Cardiac fibroblast (primary cell): ENCODE results near the gene LPP.

Experiments used
- DNase-seq, 2 donors: peaks; one replicate each; pipeline versions ENCODE4 v3.0.0 to v3.0.0-alpha.2; 2010; ENCODE audit warnings: low read depth in 2 of 2
- H3K4me3 ChIP-seq, 2 donors: replicated peaks in 1 of 2; 1 replicate in 1 of 2; 2 replicates in 1 of 2; pipeline ENCODE4 v1.5.1; 2011; ENCODE audit warnings: low read depth in 2 of 2, low read length in 2 of 2, mild to moderate bottlenecking in 2 of 2, moderate library complexity in 1 of 2
- TF ChIP-seq, protein P1 (sequence below): IDR thresholded peaks from one replicate; pipeline ENCODE4 v1.5.1; 2011; ENCODE audit warnings: low read depth, mild to moderate bottlenecking, low read length, inconsistent platforms

Gene LPP

DNA sequence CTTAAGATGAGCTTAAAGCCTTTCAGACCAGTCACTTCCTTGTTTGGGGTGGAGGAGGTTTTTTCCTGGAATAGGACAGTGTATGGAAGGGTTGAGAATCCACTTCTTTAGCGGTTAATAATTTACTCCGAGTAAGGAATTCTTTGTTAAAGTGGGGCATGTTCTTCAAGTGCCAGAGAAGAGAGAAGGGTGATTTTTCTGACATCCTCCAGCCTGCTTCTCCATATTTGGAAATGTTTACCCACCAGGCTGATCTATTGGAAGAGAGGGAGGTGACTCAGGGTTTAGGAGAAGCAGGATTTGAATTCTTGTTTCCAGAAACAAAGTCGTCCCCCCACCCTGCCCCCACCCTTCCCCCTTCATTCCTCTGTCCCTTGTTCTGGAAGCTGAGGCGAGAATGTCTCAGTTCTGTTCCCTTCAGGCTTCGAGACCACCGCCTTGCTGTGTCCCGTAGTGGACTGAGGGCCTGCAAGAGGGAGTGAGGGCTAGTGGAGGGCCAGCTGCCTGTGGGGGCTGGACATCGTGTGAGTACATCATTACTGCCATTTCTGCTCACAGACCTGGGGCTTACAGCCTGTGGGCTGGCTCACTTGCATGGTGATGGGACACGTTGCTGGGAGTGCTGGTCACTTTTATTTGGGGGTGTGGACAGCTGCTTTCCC is 58.5 kb downstream of the LPP start:
- DNase-seq: peak; percentile 57 to 79
- peak overlapping the region in 1 of 2 donors; percentile 16 for H3K4me3 ChIP-seq
- TF ChIP-seq, protein P1, sequence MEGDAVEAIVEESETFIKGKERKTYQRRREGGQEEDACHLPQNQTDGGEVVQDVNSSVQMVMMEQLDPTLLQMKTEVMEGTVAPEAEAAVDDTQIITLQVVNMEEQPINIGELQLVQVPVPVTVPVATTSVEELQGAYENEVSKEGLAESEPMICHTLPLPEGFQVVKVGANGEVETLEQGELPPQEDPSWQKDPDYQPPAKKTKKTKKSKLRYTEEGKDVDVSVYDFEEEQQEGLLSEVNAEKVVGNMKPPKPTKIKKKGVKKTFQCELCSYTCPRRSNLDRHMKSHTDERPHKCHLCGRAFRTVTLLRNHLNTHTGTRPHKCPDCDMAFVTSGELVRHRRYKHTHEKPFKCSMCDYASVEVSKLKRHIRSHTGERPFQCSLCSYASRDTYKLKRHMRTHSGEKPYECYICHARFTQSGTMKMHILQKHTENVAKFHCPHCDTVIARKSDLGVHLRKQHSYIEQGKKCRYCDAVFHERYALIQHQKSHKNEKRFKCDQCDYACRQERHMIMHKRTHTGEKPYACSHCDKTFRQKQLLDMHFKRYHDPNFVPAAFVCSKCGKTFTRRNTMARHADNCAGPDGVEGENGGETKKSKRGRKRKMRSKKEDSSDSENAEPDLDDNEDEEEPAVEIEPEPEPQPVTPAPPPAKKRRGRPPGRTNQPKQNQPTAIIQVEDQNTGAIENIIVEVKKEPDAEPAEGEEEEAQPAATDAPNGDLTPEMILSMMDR: no peak

DNA sequence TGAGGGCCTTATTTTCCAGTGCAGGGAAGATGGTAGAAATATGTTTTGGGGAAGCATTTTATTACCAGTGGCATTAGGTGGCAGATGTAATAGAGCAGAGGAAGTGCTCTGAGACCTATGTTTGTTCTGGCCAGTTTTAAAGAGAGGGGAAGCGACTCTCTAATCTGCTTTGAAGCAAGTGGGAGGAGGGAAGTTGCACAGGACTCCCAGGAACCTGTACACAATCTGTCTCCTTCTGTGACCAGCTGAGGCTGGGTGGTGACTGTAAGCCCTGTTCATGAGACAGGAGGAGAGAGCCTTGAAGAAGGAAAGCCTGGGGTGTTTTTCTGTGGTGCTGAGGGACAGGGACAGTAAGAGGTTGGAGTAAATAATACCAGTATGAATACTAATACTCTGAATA is 60.5 kb downstream of the LPP start:
- no peak for DNase-seq
- TF ChIP-seq, protein P1: no peak
- H3K4me3 ChIP-seq: no peak overlapping the region

DNA sequence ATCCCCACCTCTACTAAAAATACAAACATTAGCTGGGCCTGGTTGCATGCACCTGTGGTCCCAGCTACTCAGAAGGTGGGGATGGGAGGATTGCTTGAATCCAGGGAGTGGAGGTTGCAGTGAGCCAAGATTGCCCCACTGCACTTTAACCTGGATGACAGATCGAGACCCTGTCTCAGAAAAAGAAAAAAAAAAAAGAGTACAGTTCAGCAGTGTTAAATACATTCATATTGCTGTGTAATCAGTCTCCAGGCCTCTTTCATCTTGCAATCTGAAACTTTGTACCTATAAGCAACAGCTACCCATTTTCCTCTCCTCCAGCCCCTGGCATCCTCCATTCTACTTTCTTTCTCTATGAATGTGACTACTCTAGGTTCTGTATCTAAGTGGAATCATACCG is 61.2 kb downstream of the LPP start:
- TF ChIP-seq, protein P1: no peak
- no peak overlapping the region for H3K4me3 ChIP-seq
- DNase-seq: no peak

DNA sequence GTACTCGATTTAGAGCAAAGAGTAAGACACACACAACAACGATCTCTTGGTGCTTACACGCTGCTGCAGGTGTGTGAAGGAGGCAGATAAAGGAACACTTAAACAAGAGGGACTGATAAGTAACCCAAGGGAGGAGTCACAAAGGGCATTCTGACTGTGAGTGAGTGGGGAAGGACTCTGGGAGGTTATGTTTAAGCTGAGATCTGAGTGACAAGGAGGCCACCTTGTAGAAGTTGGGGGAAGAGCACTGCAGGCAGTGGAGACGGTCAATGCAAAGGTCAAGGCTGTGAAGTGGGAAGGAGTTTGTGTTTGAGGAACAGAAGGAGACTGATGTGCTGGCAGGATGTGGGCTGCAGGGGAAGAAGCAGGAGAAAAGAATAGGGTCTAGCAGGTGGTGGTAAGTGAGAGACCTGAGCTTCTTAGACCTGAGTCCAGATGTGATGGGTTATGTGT is 63.1 kb downstream of the LPP start:
- no peak for DNase-seq
- H3K4me3 ChIP-seq: no peak overlapping the region
- TF ChIP-seq, protein P1: no peak

DNA sequence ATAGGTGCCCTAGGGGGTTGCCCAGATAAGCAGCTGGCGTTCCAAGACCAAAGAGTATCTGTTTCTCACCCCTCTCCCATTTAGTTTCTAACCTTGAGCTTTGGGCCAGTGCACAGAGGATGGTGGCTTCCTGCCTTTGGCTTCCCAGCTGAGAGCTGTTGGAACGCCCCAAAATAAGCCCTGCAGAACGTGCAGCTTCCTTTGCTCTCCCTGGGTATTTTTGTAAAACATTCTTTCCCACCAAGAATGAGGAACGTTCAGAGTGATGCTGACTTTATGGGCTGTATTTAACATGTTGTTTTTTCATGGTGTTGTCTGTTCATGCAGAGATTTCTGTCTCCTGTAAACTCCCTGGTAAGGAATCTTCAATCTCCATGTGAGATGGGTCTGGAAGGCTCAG is 63.8 kb downstream of the LPP start:
- H3K4me3 ChIP-seq: no peak overlapping the region
- TF ChIP-seq, protein P1: no peak
- DNase-seq: no peak

DNA sequence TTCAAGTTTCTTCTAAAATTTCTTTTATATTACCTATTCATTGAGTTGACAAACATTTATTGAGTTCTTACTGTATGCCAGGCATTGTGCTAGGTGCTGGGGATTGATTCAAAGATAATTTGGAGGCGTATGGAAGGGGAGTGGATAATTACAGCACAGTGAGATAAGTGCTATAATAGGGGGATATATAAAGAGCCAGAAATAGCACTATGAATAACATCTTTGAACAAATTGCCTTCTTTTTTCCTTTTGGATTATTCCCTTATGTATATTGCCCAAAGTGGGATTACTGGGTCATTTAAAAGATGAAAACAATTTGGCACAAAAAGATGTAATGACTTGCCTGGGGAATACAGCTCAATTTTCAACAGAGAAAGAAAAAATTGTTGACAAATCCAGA is 64.6 kb downstream of the LPP start:
- no peak for DNase-seq
- TF ChIP-seq, protein P1: no peak
- no peak overlapping the region for H3K4me3 ChIP-seq

DNA sequence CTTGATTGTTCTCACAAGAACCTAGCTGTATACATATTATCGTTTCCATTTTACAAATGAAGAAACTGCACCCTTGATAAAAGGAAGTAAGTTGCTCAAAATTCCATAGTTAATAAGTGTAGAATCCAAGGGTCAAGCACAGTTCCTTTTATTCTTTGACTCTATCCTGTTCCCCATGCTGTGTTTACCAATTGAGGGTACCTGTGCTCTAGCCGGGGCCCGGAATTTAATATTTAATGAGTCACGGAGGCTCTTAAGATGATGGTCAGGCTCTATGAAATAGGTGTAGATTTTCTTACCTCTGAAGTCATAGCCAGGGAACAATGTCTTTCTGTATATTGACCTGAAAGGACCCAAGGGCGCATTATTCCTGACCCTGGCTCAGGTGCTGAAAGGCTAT is 65.2 kb downstream of the LPP start:
- no peak overlapping the region for H3K4me3 ChIP-seq
- DNase-seq: no peak
- TF ChIP-seq, protein P1: no peak
